CD4-positive, alpha-beta T cell (primary cell): Measurements from ENCODE around the gene MBTD1. TPM values are rescaled to one million over a fixed set of nuclear protein-coding genes. Genes with fewer than 3 reads are reported as not detected.
A peak's percentile ranks its signal among the peaks of the same experiment; 100 is the strongest.
"Not testable (repeated sequence)": the region's sequence is repeated elsewhere in the genome, so short reads cannot be mapped to it uniquely, and the experiment has no call there.

ENCODE experiments used
- ATAC-seq: fragments of 200-7000 bp; cut with Tn5 transposase; one replicate; pipeline ENCODE4 v1.10.0; 2022; ENCODE audit warnings: mild to moderate bottlenecking; ENCODE audit not compliant: poor library complexity
- CTCF ChIA-PET: fragments of 350-600 bp; sonication (Branson Sonifier 250); formaldehyde crosslinking; loops from one replicate; lab custom pipeline; 2021; ENCODE audit warnings: antibody characterized with exemption, inconsistent platforms; lab: Charles Lee
- POLR2A ChIA-PET: fragments of 350-600 bp; sonication (Branson Sonifier 250); formaldehyde crosslinking; loops from one replicate; lab custom pipeline; 2021; ENCODE audit warnings: antibody characterized with exemption, inconsistent platforms; lab: Charles Lee
- DNase-seq, 14 experiments: peaks; one replicate each; pipeline ENCODE4 v3.0.0-alpha.2; 2013 to 2020; ENCODE audit warnings: mixed read lengths in 2 of 14
- H3K27ac ChIP-seq, 2 donors: one replicate each; pipeline versions ENCODE4 v1.5.1 to v1.7.0; 2013; ENCODE audit warnings: low read length in 2 of 2, low read depth in 1 of 2, mild to moderate bottlenecking in 1 of 2
- H3K27me3 ChIP-seq, 2 experiments: 1 replicate in 1 of 2; 2 replicates in 1 of 2; pipeline versions ENCODE4 v1.6.1 to v1.7.0; 2013; ENCODE audit warnings: low read length in 2 of 2, control low read depth in 1 of 2, mild to moderate bottlenecking in 1 of 2, moderate library complexity in 1 of 2; ENCODE audit not compliant: insufficient read depth in 2 of 2, control insufficient read depth in 1 of 2
- H3K36me3 ChIP-seq: one replicate; pipeline ENCODE4 v1.6.1; 2013; ENCODE audit warnings: low read length, control low read depth; ENCODE audit not compliant: insufficient read depth
- H3K4me1 ChIP-seq: one replicate; pipeline ENCODE4 v1.6.1; 2013; ENCODE audit warnings: low read length, control low read depth; ENCODE audit not compliant: insufficient read depth
- H3K4me3 ChIP-seq: one replicate; pipeline ENCODE4 v1.5.1; 2013; ENCODE audit warnings: mild to moderate bottlenecking, low read length, moderate library complexity
- H3K9me3 ChIP-seq, 2 experiments: 1 replicate in 1 of 2; 2 replicates in 1 of 2; pipeline versions ENCODE4 v1.6.1 to v1.7.0; 2013; ENCODE audit warnings: low read length in 2 of 2, mild to moderate bottlenecking in 2 of 2, control low read depth in 1 of 2, moderate library complexity in 1 of 2; ENCODE audit not compliant: control insufficient read depth in 1 of 2, insufficient read depth in 1 of 2
- H3K27ac Mint-ChIP-seq: one replicate; pipeline ENCODE4 v1.8.0; 2020; ENCODE audit warnings: mixed read lengths
- H3K27me3 Mint-ChIP-seq: one replicate; pipeline ENCODE4 v1.8.0; 2021; ENCODE audit warnings: mixed read lengths
- H3K36me3 Mint-ChIP-seq: one replicate; pipeline ENCODE4 v1.8.0; 2021; ENCODE audit warnings: low read depth, mixed read lengths
- H3K4me1 Mint-ChIP-seq: one replicate; pipeline ENCODE4 v1.8.0; 2021; ENCODE audit warnings: low read depth, mixed read lengths
- H3K4me3 Mint-ChIP-seq: one replicate; pipeline ENCODE4 v1.8.0; 2020; ENCODE audit warnings: mild to moderate bottlenecking, mixed read lengths
- H3K9me3 Mint-ChIP-seq: one replicate; pipeline ENCODE4 v1.8.0; 2020; ENCODE audit warnings: mixed read lengths
- intact Hi-C, 2 experiments: fragments of 100-400 bp; cut with DNase I in 1 of 2; cut with micrococcal nuclease in 1 of 2; formaldehyde crosslinking; loops; one replicate each; pipeline versions ENCODE4 v1.15.1 to v1.9.0; 2023 to 2025; cut with DNase I, micrococcal nuclease
- total RNA-seq, 174 experiments: library from RNA in 2 of 174; stranded (reverse) in 2 of 174; gene quantifications; one replicate each; pipeline ENCODE4 v1.2.3 and lab custom pipeline; 2021 to 2026
- TF ChIP-seq, protein P1 (sequence below): fragments of 200-600 bp; IDR thresholded peaks from one replicate; pipeline ENCODE4 v1.8.0; 2022; ENCODE audit warnings: antibody characterized with exemption, mild to moderate bottlenecking

Gene MBTD1
- total RNA-seq, 2 experiments from 2014 or later, result 23.0 TPM

DNA sequence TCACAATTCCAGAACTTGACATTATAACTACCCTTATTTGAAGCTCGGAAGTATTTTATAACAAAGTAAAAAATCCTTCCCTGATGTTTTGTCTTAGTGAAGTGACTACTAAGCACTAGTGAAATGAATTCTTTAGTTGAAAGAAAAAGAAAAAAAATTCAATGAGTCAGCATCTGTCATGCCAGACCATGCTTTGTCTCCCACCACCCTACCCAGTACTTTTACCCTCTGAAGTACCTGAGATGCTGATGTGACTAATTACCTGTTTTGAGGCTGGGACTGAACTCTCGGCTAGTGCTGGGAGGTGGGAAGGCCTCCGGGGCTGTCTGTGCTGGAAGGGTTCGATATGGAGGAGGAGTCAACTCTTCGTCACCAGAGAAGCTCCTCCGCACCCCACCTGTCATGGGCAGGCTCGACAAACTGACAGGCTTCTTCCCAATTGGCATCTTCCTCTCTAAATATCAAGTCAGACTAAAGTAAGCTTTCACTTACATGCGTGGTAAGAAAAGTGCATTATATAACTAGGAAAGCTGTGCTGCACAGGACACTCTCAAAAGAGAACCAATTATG is 74.0 kb downstream of the MBTD1 start:
- Histone ChIP-seq H3K4me3 (no peak overlapping the region), H3K4me1 (no peaks in the 10 kb centered on the region), H3K27ac (no peak overlapping the region), H3K9me3 (no peaks in the 10 kb centered on the region), H3K36me3 (peaks cover 52% of the 10 kb centered on the region), H3K27me3 (no peaks in the 10 kb centered on the region)
- ChIA-PET CTCF (no interaction called here), POLR2A (no interaction called here)
- no peaks in the 10 kb centered on the region for H3K9me3 Mint-ChIP-seq
- no peak overlapping the region for H3K4me3 Mint-ChIP-seq
- no peaks in the 10 kb centered on the region for H3K4me1 Mint-ChIP-seq
- no peak for DNase-seq
- intact Hi-C loops, result no loop called here
- H3K36me3 Mint-ChIP-seq, result peaks cover 68% of the 10 kb centered on the region
- H3K27me3 Mint-ChIP-seq, result no peaks in the 10 kb centered on the region
- TF ChIP-seq, protein P1, sequence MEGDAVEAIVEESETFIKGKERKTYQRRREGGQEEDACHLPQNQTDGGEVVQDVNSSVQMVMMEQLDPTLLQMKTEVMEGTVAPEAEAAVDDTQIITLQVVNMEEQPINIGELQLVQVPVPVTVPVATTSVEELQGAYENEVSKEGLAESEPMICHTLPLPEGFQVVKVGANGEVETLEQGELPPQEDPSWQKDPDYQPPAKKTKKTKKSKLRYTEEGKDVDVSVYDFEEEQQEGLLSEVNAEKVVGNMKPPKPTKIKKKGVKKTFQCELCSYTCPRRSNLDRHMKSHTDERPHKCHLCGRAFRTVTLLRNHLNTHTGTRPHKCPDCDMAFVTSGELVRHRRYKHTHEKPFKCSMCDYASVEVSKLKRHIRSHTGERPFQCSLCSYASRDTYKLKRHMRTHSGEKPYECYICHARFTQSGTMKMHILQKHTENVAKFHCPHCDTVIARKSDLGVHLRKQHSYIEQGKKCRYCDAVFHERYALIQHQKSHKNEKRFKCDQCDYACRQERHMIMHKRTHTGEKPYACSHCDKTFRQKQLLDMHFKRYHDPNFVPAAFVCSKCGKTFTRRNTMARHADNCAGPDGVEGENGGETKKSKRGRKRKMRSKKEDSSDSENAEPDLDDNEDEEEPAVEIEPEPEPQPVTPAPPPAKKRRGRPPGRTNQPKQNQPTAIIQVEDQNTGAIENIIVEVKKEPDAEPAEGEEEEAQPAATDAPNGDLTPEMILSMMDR, result no peak
- no peak for ATAC-seq
- peak overlapping the region; percentile 30 for H3K27ac Mint-ChIP-seq

DNA sequence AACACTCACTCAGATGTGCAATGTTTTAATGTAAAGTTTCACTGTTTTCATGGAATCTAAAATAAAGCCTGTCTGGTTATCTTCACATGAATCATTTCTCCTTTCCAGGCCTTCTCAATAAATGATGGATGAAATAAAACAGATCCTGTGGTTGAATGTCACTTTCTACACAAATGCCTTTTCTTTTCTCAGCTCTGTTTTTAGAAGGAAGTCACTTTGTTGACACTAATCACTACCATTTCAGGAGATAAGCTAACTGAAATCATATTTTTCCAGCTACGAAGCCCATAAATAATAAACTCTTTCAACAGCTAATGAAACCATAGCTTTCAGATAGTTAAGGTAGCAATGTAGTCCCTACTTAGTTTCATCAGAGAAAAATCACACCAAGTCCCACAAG is 75.7 kb downstream of the MBTD1 start:
- Mint-ChIP-seq H3K9me3 (no peaks in the 10 kb centered on the region), H3K4me1 (no peaks in the 10 kb centered on the region), H3K27ac (no peak overlapping the region), H3K4me3 (no peak overlapping the region), H3K36me3 (peaks cover 65% of the 10 kb centered on the region), H3K27me3 (no peaks in the 10 kb centered on the region)
- ChIA-PET POLR2A (no interaction called here), CTCF (no interaction called here)
- Histone ChIP-seq H3K27me3 (no peaks in the 10 kb centered on the region), H3K9me3 (no peaks in the 10 kb centered on the region), H3K36me3 (peaks cover 43% of the 10 kb centered on the region), H3K4me3 (no peak overlapping the region), H3K4me1 (no peaks in the 10 kb centered on the region), H3K27ac (no peak overlapping the region)
- intact Hi-C loops, result no loop called here
- DNase-seq, result no peak
- no peak for ATAC-seq
- TF ChIP-seq, protein P1, result no peak

DNA sequence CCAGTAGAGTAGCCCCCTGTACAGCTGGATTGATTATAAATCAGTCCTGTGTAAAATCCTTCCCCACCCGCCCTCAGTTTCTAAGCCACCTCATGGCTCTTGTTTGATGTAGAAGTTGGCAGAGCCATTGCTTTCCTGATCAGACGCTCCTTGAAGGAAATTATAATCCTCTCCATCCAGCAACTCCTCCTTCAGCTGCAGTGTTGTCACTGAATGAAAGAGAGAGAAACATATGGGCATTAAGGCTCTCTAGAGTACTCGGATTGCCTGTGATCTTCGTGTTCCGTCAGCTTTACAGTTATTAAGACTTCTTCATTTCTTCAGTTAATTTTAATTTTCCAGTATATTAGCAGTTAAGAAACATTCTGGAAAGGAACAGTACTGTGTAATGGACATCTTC is 79.4 kb downstream of the MBTD1 start:
- Histone ChIP-seq H3K4me1 (no peaks in the 10 kb centered on the region), H3K27me3 (no peaks in the 10 kb centered on the region), H3K9me3 (no peaks in the 10 kb centered on the region), H3K27ac (no peak overlapping the region), H3K36me3 (peaks cover 30% of the 10 kb centered on the region), H3K4me3 (no peak overlapping the region)
- ATAC-seq (no peak), DNase-seq (no peak)
- Mint-ChIP-seq H3K36me3 (peaks cover 46% of the 10 kb centered on the region), H3K9me3 (no peaks in the 10 kb centered on the region), H3K27ac (no peak overlapping the region), H3K4me3 (no peak overlapping the region), H3K27me3 (no peaks in the 10 kb centered on the region), H3K4me1 (no peaks in the 10 kb centered on the region)
- ChIA-PET POLR2A (no interaction called here), CTCF (no interaction called here)
- TF ChIP-seq, protein P1, result no peak
- intact Hi-C loops, result no loop called here

DNA sequence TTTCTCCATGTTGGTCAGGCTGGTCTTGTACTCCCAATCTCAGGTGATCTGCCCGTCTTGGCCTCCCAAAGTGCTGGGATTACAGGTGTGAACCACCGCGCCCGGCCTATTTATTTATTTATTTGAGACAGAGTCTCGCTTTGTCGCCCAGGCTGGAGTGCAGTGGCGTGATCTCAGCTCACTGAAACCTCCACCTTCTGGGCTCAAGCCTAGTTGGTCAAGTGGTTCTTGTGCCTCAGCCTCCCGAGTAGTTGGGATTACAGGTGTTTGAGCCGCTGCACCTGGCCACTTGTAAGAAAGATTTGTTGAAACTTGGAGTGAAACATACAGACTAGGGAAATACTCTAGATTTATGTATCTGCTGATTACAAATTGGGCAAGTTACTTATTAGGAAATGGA is 87.8 kb downstream of the MBTD1 start:
- DNase-seq, H3K27me3 ChIP-seq, H3K9me3 ChIP-seq, H3K27ac Mint-ChIP-seq, H3K4me3 Mint-ChIP-seq, CTCF ChIA-PET, H3K27me3 Mint-ChIP-seq, H3K27ac ChIP-seq, intact Hi-C loops, H3K4me1 ChIP-seq, H3K4me3 ChIP-seq, H3K4me1 Mint-ChIP-seq, H3K9me3 Mint-ChIP-seq, ATAC-seq: not testable (repeated sequence)
- H3K36me3 Mint-ChIP-seq, result peaks cover 52% of the 10 kb centered on the region
- POLR2A ChIA-PET, result interaction anchor here (2.0 kb wide), 1 partner anchor 19 kb away, joined by 6 read pairs; the partner anchor contains the start of gene NME1
- H3K36me3 ChIP-seq, result peaks cover 29% of the 10 kb centered on the region
